Heart right ventricle (tissue), 16 donors: ENCODE measurements around the gene HTATIP2. TPM values are rescaled to one million over a fixed set of nuclear protein-coding genes. Genes with fewer than 3 reads are reported as not detected.

ENCODE experiments used
- ATAC-seq, 8 donors: fragments of 200-7000 bp; cut with Tn5 transposase; one replicate each; pipeline ENCODE4 v1.9.1; 2020; ENCODE audit warnings: mild to moderate bottlenecking in 8 of 8, moderate library complexity in 8 of 8, moderate number of reproducible peaks in 1 of 8
- DNase-seq, 2 donors: peaks; one replicate each; pipeline ENCODE4 v3.0.0-alpha.2; 2020
- H3K27ac ChIP-seq, 10 donors: fragments of 200-600 bp; sonication (generic) in 2 of 10; one replicate each; pipeline versions ENCODE4 v1.5.0 to v1.8.0; 2020 to 2022; ENCODE audit warnings: mild to moderate bottlenecking in 3 of 10
- H3K27me3 ChIP-seq, 7 donors: fragments of 200-600 bp; one replicate each; pipeline ENCODE4 v1.8.0; 2021 to 2022; ENCODE audit warnings: mild to moderate bottlenecking in 2 of 7
- H3K36me3 ChIP-seq, 9 donors: fragments of 200-600 bp; sonication (generic) in 1 of 9; one replicate each; pipeline versions ENCODE4 v1.5.0 to v1.8.0; 2020 to 2022; ENCODE audit warnings: mild to moderate bottlenecking in 2 of 9
- H3K4me1 ChIP-seq, 9 donors: fragments of 200-600 bp; sonication (generic) in 1 of 9; one replicate each; pipeline versions ENCODE4 v1.5.0 to v1.8.0; 2020 to 2022; ENCODE audit warnings: mild to moderate bottlenecking in 4 of 9
- H3K4me3 ChIP-seq, 10 donors: fragments of 200-600 bp; sonication (generic) in 2 of 10; one replicate each; pipeline versions ENCODE4 v1.5.0 to v1.8.0; 2020 to 2022; ENCODE audit warnings: mild to moderate bottlenecking in 7 of 10, moderate library complexity in 2 of 10
- H3K9me3 ChIP-seq, 11 donors: fragments of 200-600 bp in 10 of 11; sonication (generic) in 2 of 11; one replicate each; pipeline versions ENCODE4 v1.5.0 to v1.8.0; 2013 to 2022; ENCODE audit warnings: mild to moderate bottlenecking in 2 of 11, control low read depth in 1 of 11, moderate library complexity in 1 of 11
- CTCF ChIP-seq, 9 donors: fragments of 200-600 bp; sonication (generic) in 2 of 9; IDR thresholded peaks; one replicate each; pipeline versions ENCODE4 v1.5.0 to v1.8.0; 2021 to 2022; ENCODE audit warnings: antibody characterized with exemption in 9 of 9, mild to moderate bottlenecking in 5 of 9, moderate library complexity in 1 of 9
- WGBS, 2 donors: extraction: QIAGEN DNeasy Blood & Tissue Kit; methylation state at CpG; one replicate each; pipeline ENCODE4 v1.1.7; 2013; ENCODE audit warnings: inconsistent platforms in 1 of 2; 5-methylcytosine and 5-hydroxymethylcytosine counted together
- intact Hi-C, 10 donors: fragments of 100-400 bp; cut with DNase I; formaldehyde crosslinking; loops; one replicate each; pipeline versions ENCODE4 v1.11.1 to v1.14.2; 2022
- polyA plus RNA-seq, 2 donors: library from polyadenylated mRNA; stranded (reverse); fragments of 200-250 nt; gene quantifications; one replicate each; pipeline ENCODE4 v1.2.3, GENCODE V29; 2013
- total RNA-seq, 10 donors: library from RNA; stranded (reverse); fragmentation: NEBNext Ultra II Directional in 3 of 10; extraction: Animal tissue kit (Norgen Biotek cat#: 25700) in 3 of 10; gene quantifications; one replicate each; pipeline versions ENCODE4 v1.2.1 to v1.2.4, GENCODE V29; 2021 to 2023
- donor health status: Arrhythmogenic right ventricular cardiomyopathy.
- donor health status: ischemic (EF 13 %, LVEDD 7.1; RV severe dilation, severe dysfunction).
- donor health status: healthy with polysubstance abuse.
- donor health status: DM: no; HTN: yes; CAD: no.
- donor health status: DM: no; HTN: no; CAD: no.
- donor health status: ischemic (EF 25% LVEDD 6.9; RV normal size, moderate dysfunction).
- donor health status: ischemic (EF 25% LVEDD 5.7; RV mildly dilated, moderate dysfunction).
- donor health status: healthy.
- donor health status: DM: yes; HTN: yes; CAD: no.
- donor health status: Ischemic cardiomyopathy.
- donor health status: ischemic (EF 35%, LVEDD 5.7; RV mildly dilated, moderate dysfunction).
- donor health status: nonischemic (EF 11% LVEDD 7.7; RV severe dilation, severe dysfunction).
- donor health status: DM: yes; HTN: yes; CAD: no.
- donor health status: PGD.
- donor health status: ischemic (EF 29% LVEDD 5.4; RV normal size, mild dysfunction).
- donor health status: nonischemic (EF 23%, LVEDD 6.1; RV moderate dilation, normal function).

HTATIP2 gene
- total and polyA plus RNA-seq, 12 donors, result 6.1 to 28.8 (median 14.1) TPM

- no peak for TF ChIP-seq CTCF (IDR thresholded peaks at IDR 0.05)
- DNase-seq (no peak), ATAC-seq (no peak)
- H3K36me3 ChIP-seq, result no peaks in the 10 kb centered on the region
- peaks cover 0 to 50% (median 44%) of the 10 kb centered on the region in 7 donors for H3K27me3 ChIP-seq
- WGBS, 2 donors, result 83 to 90% methylated on average over 1 of the region's 1 CpG
- H3K4me1 ChIP-seq, result no peaks in the 10 kb centered on the region
- H3K9me3 ChIP-seq, result no peaks in the 10 kb centered on the region
- H3K4me3 ChIP-seq, result no peak overlapping the region
- intact Hi-C loops, result loop anchor here in 1 of 10 donors (5.0 kb wide), 1 partner anchor 204 kb away; no protein-coding TSS in a partner anchor
- H3K27ac ChIP-seq, result no peak overlapping the region
Measured at GRCh38 chr11:20336056-20336455, 27.5 kb upstream of the HTATIP2 start.

- DNase-seq (no peak), ATAC-seq (no peak)
- H3K27me3 ChIP-seq, result peaks cover 0 to 65% (median 53%) of the 10 kb centered on the region in 7 donors
- peaks cover 0 to 3% (median 0%) of the 10 kb centered on the region in 9 donors for H3K4me1 ChIP-seq
- intact Hi-C loops, result loop anchor here in 1 of 10 donors (5.0 kb wide), 1 partner anchor 205 kb away; no protein-coding TSS in a partner anchor
- H3K9me3 ChIP-seq, result no peaks in the 10 kb centered on the region
- no peak overlapping the region for H3K27ac ChIP-seq
- TF ChIP-seq CTCF (IDR thresholded peaks at IDR 0.05), result peak in 7 of 9 donors; percentile 24 to 55 (median 35)
- no peak overlapping the region for H3K4me3 ChIP-seq
- WGBS, 2 donors, result 22 to 27% methylated on average over 9 of the region's 9 CpGs
- H3K36me3 ChIP-seq, result no peaks in the 10 kb centered on the region
Measured at GRCh38 chr11:20337526-20338154, 25.9 kb upstream of the HTATIP2 start.

- Histone ChIP-seq H3K4me3 (no peak overlapping the region), H3K36me3 (no peaks in the 10 kb centered on the region), H3K9me3 (no peaks in the 10 kb centered on the region), H3K27me3 (peaks cover 0 to 53% (median 39%) of the 10 kb centered on the region in 7 donors), H3K27ac (no peak overlapping the region), H3K4me1 (peaks cover 0 to 8% (median 0%) of the 10 kb centered on the region in 9 donors)
- 25 to 27% methylated on average over 26 of the region's 26 CpGs for WGBS, 2 donors
- TF ChIP-seq CTCF (IDR thresholded peaks at IDR 0.05), result no peak
- intact Hi-C loops, result loop anchor here in 1 of 10 donors (10.0 kb wide), 1 partner anchor 398 kb away; no protein-coding TSS in a partner anchor
- ATAC-seq (peak in 1 of 8 donors; percentile 41), DNase-seq (no peak)
Measured at GRCh38 chr11:20342347-20343141, 21.0 kb upstream of the HTATIP2 start.

- intact Hi-C loops, result loop anchor here in 9 of 10 donors (5.0 to 10.0 kb wide), 6 partner anchors 224 to 796 kb away; no protein-coding TSS in a partner anchor
- H3K27ac ChIP-seq, result no peak overlapping the region
- H3K9me3 ChIP-seq, result no peaks in the 10 kb centered on the region
- no peak for DNase-seq
- peaks cover 0 to 9% (median 0%) of the 10 kb centered on the region in 9 donors for H3K4me1 ChIP-seq
- peaks cover 0 to 18% (median 0%) of the 10 kb centered on the region in 7 donors for H3K27me3 ChIP-seq
- no peak for TF ChIP-seq CTCF (IDR thresholded peaks at IDR 0.05)
- no peaks in the 10 kb centered on the region for H3K36me3 ChIP-seq
- no peak overlapping the region for H3K4me3 ChIP-seq
- 78 to 81% methylated on average over 7 of the region's 7 CpGs for WGBS, 2 donors
- no peak for ATAC-seq
Measured at GRCh38 chr11:20351136-20351535, 12.4 kb upstream of the HTATIP2 start.
